Muscle layer of colon (tissue), 2 donors: Measurements from ENCODE around the gene HOTAIR.

Experiments used
- H3K27ac ChIP-seq: one replicate; pipeline ENCODE4 v1.7.0; 2013; ENCODE audit warnings: low read depth, mild to moderate bottlenecking, low read length, moderate library complexity
- H3K27me3 ChIP-seq, 2 donors: one replicate each; pipeline ENCODE4 v1.7.0; 2013; ENCODE audit warnings: low read length in 2 of 2, mild to moderate bottlenecking in 2 of 2; ENCODE audit not compliant: insufficient read depth in 2 of 2, control insufficient read depth in 1 of 2
- H3K36me3 ChIP-seq: one replicate; pipeline ENCODE4 v1.7.0; 2013; ENCODE audit warnings: mild to moderate bottlenecking, low read length; ENCODE audit not compliant: insufficient read depth
- H3K4me1 ChIP-seq: one replicate; pipeline ENCODE4 v1.7.0; 2013; ENCODE audit warnings: mild to moderate bottlenecking, low read length; ENCODE audit not compliant: insufficient read depth
- H3K4me3 ChIP-seq, 2 donors: one replicate each; pipeline ENCODE4 v1.7.0; 2013; ENCODE audit warnings: low read length in 2 of 2, low read depth in 1 of 2, mild to moderate bottlenecking in 1 of 2, moderate library complexity in 1 of 2
- H3K9ac ChIP-seq: one replicate; pipeline ENCODE4 v1.7.0; 2013; ENCODE audit warnings: low read length
- H3K9me3 ChIP-seq: one replicate; pipeline ENCODE4 v1.7.0; 2013; ENCODE audit warnings: mild to moderate bottlenecking, low read length
- donor health status: abdominal sarcoma.
- donor health status: Adenocarcinoma of cecum.

The HOTAIR gene

GRCh38 chr12:54009171-54010052 is 34.7 kb upstream of the HOTAIR start:
- Histone ChIP-seq H3K27me3 (peaks cover 66 to 88% of the 10 kb centered on the region in 2 donors), H3K36me3 (no peaks in the 10 kb centered on the region), H3K4me1 (peaks cover 7% of the 10 kb centered on the region), H3K9ac (no peak overlapping the region), H3K4me3 (peak overlapping the region in 1 of 2 donors; percentile 45), H3K9me3 (no peaks in the 10 kb centered on the region), H3K27ac (no peak overlapping the region)

GRCh38 chr12:54008260-54008552 is 33.5 kb upstream of the HOTAIR start:
- Histone ChIP-seq H3K9me3 (no peaks in the 10 kb centered on the region), H3K9ac (no peak overlapping the region), H3K36me3 (no peaks in the 10 kb centered on the region), H3K27me3 (peaks cover 55 to 86% of the 10 kb centered on the region in 2 donors), H3K27ac (no peak overlapping the region), H3K4me1 (peaks cover 7% of the 10 kb centered on the region), H3K4me3 (no peak overlapping the region)

- Histone ChIP-seq H3K36me3 (no peaks in the 10 kb centered on the region), H3K9me3 (no peaks in the 10 kb centered on the region), H3K9ac (no peak overlapping the region), H3K27me3 (peaks cover 53 to 86% of the 10 kb centered on the region in 2 donors), H3K4me1 (peaks cover 7% of the 10 kb centered on the region), H3K4me3 (no peak overlapping the region), H3K27ac (no peak overlapping the region)
Observed at GRCh38 chr12:54007538-54008259, 32.9 kb upstream of the HOTAIR start.

GRCh38 chr12:54006559-54007220 is 31.9 kb upstream of the HOTAIR start:
- Histone ChIP-seq H3K9ac (no peak overlapping the region), H3K27me3 (peaks cover 58 to 91% of the 10 kb centered on the region in 2 donors), H3K9me3 (no peaks in the 10 kb centered on the region), H3K4me1 (peaks cover 7% of the 10 kb centered on the region), H3K4me3 (no peak overlapping the region), H3K27ac (no peak overlapping the region), H3K36me3 (no peaks in the 10 kb centered on the region)

- H3K27ac ChIP-seq: no peak overlapping the region
- peaks cover 7% of the 10 kb centered on the region for H3K4me1 ChIP-seq
- H3K9me3 ChIP-seq: no peaks in the 10 kb centered on the region
- no peak overlapping the region for H3K9ac ChIP-seq
- no peaks in the 10 kb centered on the region for H3K36me3 ChIP-seq
- H3K27me3 ChIP-seq: peaks cover 59 to 93% of the 10 kb centered on the region in 2 donors
- no peak overlapping the region for H3K4me3 ChIP-seq
Observed at GRCh38 chr12:54005853-54006558, 31.3 kb upstream of the HOTAIR start.

- peaks cover 7% of the 10 kb centered on the region for H3K4me1 ChIP-seq
- no peaks in the 10 kb centered on the region for H3K36me3 ChIP-seq
- no peak overlapping the region for H3K27ac ChIP-seq
- H3K4me3 ChIP-seq: no peak overlapping the region
- H3K9ac ChIP-seq: no peak overlapping the region
- no peaks in the 10 kb centered on the region for H3K9me3 ChIP-seq
- H3K27me3 ChIP-seq: peaks cover 64 to 93% of the 10 kb centered on the region in 2 donors
Observed at GRCh38 chr12:54005531-54005852, 30.7 kb upstream of the HOTAIR start.

- H3K9me3 ChIP-seq: no peaks in the 10 kb centered on the region
- peaks cover 60 to 93% of the 10 kb centered on the region in 2 donors for H3K27me3 ChIP-seq
- no peak overlapping the region for H3K9ac ChIP-seq
- H3K4me1 ChIP-seq: peaks cover 8% of the 10 kb centered on the region
- H3K4me3 ChIP-seq: no peak overlapping the region
- H3K36me3 ChIP-seq: no peaks in the 10 kb centered on the region
- no peak overlapping the region for H3K27ac ChIP-seq
Observed at GRCh38 chr12:54004841-54005530, 30.2 kb upstream of the HOTAIR start.

- Histone ChIP-seq H3K4me3 (no peak overlapping the region), H3K27ac (no peak overlapping the region), H3K9ac (no peak overlapping the region), H3K4me1 (peaks cover 8% of the 10 kb centered on the region), H3K27me3 (peaks cover 53 to 91% of the 10 kb centered on the region in 2 donors), H3K36me3 (no peaks in the 10 kb centered on the region), H3K9me3 (no peaks in the 10 kb centered on the region)
Observed at GRCh38 chr12:54004063-54004840, 29.5 kb upstream of the HOTAIR start.

GRCh38 chr12:54003625-54004024 is 28.9 kb upstream of the HOTAIR start:
- Histone ChIP-seq H3K9me3 (no peaks in the 10 kb centered on the region), H3K4me3 (no peak overlapping the region), H3K27ac (no peak overlapping the region), H3K4me1 (peaks cover 7% of the 10 kb centered on the region), H3K9ac (no peak overlapping the region), H3K36me3 (no peaks in the 10 kb centered on the region), H3K27me3 (peaks cover 55 to 94% of the 10 kb centered on the region in 2 donors)

GRCh38 chr12:54002915-54003389 is 28.2 kb upstream of the HOTAIR start:
- peaks cover 7% of the 10 kb centered on the region for H3K4me1 ChIP-seq
- peaks cover 57 to 95% of the 10 kb centered on the region in 2 donors for H3K27me3 ChIP-seq
- H3K9ac ChIP-seq: no peak overlapping the region

More at GRCh38 chr12:54002915-54003389, 28.2 kb upstream of the HOTAIR start:
- no peaks in the 10 kb centered on the region for H3K36me3 ChIP-seq
- no peak overlapping the region for H3K4me3 ChIP-seq
- no peaks in the 10 kb centered on the region for H3K9me3 ChIP-seq
- no peak overlapping the region for H3K27ac ChIP-seq
